Adipose tissue (tissue), 3 donors: ENCODE measurements around the gene RUSC2. TPM values are rescaled to one million over a fixed set of nuclear protein-coding genes. Genes with fewer than 3 reads are reported as not detected.

Source experiments
- polyA plus RNA-seq, 3 donors: library from polyadenylated mRNA; stranded (reverse); fragments of 200-250 nt; gene quantifications; one replicate each; pipeline ENCODE4 v1.2.3, GENCODE V29; 2013
- donor health status: healthy with polysubstance abuse.
- donor health status: Bipolar disorder and iron deficiency.
- donor health status: healthy.

Gene RUSC2
- polyA plus RNA-seq, 3 donors: 5.8 to 18.3 (median 17.1) TPM

Other genes with a start within 250 kb of the RUSC2 start
- gene TESK1, start 115.2 kb downstream of the RUSC2 start, polyA plus RNA-seq: 10 to 100 TPM; 22.6 to 98.7 (median 59.2) TPM
- 1 to 10 TPM; 1.7 to 3.0 (median 1.8) TPM for gene CD72, start 128.3 kb downstream of the RUSC2 start, polyA plus RNA-seq
- 1 to 10 TPM in 2 of 3 donors, under 1 TPM in 1; 0.58 to 3.3 (median 1.0) TPM for gene SIT1, start 160.8 kb downstream of the RUSC2 start, polyA plus RNA-seq
- 10 to 100 TPM in 2 of 3 donors, not detected in 1; 37.0 to 41.8 TPM for gene RMRP, start 167.9 kb downstream of the RUSC2 start, polyA plus RNA-seq
- gene CCDC107, start 168.2 kb downstream of the RUSC2 start, polyA plus RNA-seq: 100 to 1,000 TPM in 1 of 3 donors, 10 to 100 TPM in 2; 35.5 to 121 (median 54.4) TPM
- under 1 TPM; 0.22 to 0.82 (median 0.66) TPM for gene ARHGEF39, start 175.1 kb downstream of the RUSC2 start, polyA plus RNA-seq
- 10 to 100 TPM in 1 of 3 donors, 1 to 10 TPM in 2; 2.2 to 45.4 (median 7.4) TPM for gene CA9, start 183.8 kb downstream of the RUSC2 start, polyA plus RNA-seq
- gene TPM2, start 199.8 kb downstream of the RUSC2 start, polyA plus RNA-seq: 100 to 1,000 TPM in 2 of 3 donors, 10 to 100 TPM in 1; 59.0 to 552 (median 253) TPM
- gene TLN1, start 242.1 kb downstream of the RUSC2 start, polyA plus RNA-seq: 100 to 1,000 TPM in 2 of 3 donors, 10 to 100 TPM in 1; 72.4 to 310 (median 201) TPM
- 10 to 100 TPM; 23.1 to 37.0 (median 33.0) TPM for gene CREB3, start 242.6 kb downstream of the RUSC2 start, polyA plus RNA-seq